Midbrain (tissue), 1 donor: Measurements from ENCODE around the gene GLS2.
A peak's percentile ranks its signal among the peaks of the same experiment; 100 is the strongest.
"Not testable (repeated sequence)": the region's sequence is repeated elsewhere in the genome, so short reads cannot be mapped to it uniquely, and the experiment has no call there.

ENCODE experiments used
- DNase-seq: peaks from one replicate; lab custom pipeline; 2025; lab: John Stamatoyannopoulos, UW

GLS2 gene

DNA sequence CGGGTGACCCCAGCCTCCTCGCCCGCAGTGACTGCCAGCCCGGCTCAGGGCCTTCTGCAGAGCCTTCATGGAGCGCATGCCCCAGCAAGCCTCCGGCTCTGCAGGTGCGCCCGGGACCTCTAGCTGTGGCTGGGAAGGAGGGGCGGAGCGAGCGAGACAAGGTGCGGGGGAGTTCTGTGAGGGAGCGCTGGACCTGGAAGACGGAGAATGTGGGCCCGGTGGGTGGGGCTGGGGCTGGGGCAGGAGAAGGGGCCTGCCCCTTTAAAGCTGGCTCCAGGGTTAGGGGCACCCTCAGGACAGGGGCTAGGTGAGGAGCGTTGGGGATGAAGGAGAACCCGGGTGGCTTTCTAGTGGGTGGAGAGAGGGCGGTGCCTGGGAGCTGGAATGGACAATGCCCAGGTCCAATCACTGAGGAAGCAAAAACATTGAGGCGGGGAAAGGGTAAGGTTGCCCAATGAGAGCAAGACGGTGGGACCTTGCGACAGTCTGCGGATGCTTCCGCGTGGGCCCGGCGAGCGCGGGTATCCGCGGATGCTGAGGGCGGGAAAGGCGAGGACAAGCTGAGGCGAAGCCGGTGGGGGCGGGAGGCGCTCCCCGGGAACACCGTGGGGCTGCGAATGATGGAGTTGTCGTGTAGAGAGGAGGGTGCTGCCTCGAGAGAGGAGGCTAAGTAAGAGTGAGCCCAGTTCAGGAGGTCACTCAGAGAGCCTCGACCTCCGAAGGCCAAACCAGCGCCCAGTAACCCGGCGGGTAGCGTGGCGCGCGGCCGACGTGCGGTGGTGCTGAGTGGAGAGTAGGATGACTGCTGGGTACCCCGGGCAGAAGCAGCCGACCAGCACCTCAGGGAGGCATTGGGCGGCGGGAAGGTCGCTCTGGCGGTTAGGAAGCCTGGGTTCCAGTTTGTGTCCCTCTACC lies at the start of gene GLS2:
GLS2 (minus strand) TSS at position 121 of the 915 bp plus-strand sequence; CDS start at position 78, 43 bp downstream.
- peak; percentile 80 for DNase-seq

DNA sequence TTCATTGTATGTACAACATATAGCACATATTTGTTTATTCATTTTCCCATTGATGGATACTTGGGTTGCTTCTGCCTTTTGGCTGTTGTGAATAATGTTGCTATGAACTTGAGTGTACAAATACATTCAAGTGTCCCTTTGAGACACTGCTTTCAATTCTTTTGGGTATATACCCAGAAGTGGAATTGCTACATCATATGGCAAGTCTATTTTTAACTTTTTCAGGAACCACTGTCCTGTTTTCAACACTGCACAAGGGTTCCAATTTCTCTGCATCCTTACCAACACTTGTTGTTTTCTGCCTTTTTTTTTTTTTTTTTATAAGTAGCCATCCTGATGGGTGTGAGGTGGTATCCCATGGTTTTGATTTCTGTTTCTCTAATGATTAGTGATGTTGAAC lies 49.6 kb upstream of the GLS2 start:
- DNase-seq = no peak

- no peak for DNase-seq
These were observed 42.6 kb upstream of the GLS2 start for GRCh38 chr12:56530390-56531055.

- DNase-seq = no peak
These were observed 41.7 kb upstream of the GLS2 start for GRCh38 chr12:56529656-56530055.

DNA sequence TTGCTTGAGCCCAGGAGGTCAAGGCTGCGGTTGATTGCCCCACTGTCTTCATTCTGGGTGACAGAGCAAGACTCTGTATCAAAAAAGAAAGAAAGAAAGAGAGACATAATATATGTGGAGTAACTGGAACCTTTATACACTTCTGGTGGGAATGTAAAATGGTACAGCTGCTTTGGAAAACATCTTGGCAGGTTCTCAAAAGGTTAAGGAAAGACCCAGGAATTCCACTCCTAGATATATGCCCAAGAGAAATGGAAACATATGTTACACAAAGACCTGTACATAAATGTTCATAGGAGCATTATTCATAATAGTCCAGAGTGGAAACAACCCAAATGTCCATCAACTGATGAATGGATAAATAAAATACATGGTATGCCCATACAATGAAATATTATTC lies 40.9 kb upstream of the GLS2 start:
- DNase-seq = no peak

GRCh38 chr12:56522411-56523193 lies 34.6 kb upstream of the GLS2 start:
- peak; percentile 30 for DNase-seq

- DNase-seq = peak; percentile 82
These were observed 33.8 kb upstream of the GLS2 start, which contains the start of gene RBMS2 for GRCh38 chr12:56521590-56522371. RBMS2 (plus strand) TSS chr12:56521820; CDS start chr12:56522024, 204 bp downstream.

- no peak for DNase-seq
These were observed 33.2 kb upstream of the GLS2 start for GRCh38 chr12:56521209-56521589.

GRCh38 chr12:56520506-56520905 lies 32.5 kb upstream of the GLS2 start:
- DNase-seq = no peak

DNA sequence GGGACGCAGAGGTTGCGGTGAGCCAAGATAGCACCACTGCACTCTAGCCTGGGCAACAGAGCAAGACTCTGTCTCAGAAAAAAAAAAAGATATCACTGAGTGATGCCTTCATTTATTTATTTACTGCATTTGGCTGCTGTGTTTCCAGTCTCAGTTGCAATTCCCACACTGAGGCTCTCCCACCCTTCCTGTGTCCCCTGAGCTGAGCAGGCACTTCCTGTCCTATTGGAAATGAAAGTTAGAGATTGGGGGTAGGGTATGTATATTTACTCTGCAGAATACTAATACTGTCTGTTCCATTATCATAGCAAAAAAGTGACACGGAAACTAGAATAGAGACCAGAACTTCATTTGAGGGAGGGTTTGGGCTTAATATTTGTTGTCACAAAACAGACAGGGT lies 32.1 kb upstream of the GLS2 start:
- no peak for DNase-seq

- no peak for DNase-seq
These were observed 30.6 kb upstream of the GLS2 start for GRCh38 chr12:56518570-56518969.

DNA sequence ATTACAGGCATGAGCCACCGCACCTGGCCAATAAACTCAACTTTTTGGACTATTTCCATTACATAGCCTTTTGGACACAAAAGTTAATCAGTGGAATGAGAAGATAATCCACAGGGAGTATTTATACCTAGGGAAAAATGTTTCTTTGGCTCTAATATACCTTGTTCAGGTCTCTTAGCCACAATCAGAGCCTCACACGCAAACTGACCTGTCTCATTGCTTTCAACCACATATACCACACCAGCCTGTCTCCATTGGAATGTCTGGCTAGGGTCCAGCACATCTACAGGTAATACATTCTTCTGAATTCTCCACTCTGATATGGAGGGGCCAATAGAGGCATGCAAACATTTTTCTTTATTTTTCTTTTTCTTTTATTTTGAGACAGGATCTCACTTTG lies 29.9 kb upstream of the GLS2 start:
- no peak for DNase-seq

- DNase-seq = not testable (repeated sequence)
These were observed 26.0 kb upstream of the GLS2 start for GRCh38 chr12:56514014-56514318.

DNA sequence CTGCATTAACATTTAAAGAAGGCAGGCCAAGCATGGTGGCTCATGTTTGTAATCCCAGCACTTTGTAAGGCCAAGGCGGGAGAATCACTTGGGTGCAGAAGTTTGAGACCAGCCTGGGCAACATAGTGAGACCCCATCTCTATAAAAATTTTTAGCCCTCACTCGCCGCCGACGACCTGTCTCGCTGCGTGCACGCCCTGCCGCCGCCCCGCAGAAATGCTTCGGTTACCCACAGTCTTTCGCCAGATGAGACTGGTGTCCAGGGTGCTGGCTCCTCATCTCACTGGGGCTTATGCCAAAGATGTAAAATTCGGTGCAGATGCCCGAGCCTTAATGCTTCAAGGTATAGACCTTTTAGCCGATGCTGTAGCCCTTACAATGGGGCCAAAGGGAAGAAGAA lies 22.8 kb upstream of the GLS2 start:
- no peak for DNase-seq

- DNase-seq = not testable (repeated sequence)
These were observed 11.9 kb upstream of the GLS2 start for GRCh38 chr12:56499879-56500278.

DNA sequence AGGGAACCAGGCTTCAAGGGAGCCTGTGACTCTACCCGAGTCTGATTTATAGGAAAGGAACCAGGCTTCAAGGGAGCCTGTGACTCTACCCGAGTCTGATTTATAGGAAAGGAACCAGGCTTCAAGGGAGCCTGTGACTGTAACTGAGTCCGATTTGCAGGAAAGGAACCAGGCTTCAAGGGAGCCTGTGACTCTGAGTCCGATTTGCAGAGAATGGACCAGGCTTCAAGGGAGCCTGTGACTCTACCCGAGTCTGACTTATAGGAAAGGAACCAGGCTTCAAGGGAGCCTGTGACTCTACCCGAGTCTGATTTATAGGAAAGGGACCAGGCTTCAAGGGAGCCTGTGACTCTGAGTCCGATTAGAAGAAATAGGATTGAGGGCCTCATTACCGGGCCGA lies 11.5 kb upstream of the GLS2 start:
- not testable (repeated sequence) for DNase-seq

DNA sequence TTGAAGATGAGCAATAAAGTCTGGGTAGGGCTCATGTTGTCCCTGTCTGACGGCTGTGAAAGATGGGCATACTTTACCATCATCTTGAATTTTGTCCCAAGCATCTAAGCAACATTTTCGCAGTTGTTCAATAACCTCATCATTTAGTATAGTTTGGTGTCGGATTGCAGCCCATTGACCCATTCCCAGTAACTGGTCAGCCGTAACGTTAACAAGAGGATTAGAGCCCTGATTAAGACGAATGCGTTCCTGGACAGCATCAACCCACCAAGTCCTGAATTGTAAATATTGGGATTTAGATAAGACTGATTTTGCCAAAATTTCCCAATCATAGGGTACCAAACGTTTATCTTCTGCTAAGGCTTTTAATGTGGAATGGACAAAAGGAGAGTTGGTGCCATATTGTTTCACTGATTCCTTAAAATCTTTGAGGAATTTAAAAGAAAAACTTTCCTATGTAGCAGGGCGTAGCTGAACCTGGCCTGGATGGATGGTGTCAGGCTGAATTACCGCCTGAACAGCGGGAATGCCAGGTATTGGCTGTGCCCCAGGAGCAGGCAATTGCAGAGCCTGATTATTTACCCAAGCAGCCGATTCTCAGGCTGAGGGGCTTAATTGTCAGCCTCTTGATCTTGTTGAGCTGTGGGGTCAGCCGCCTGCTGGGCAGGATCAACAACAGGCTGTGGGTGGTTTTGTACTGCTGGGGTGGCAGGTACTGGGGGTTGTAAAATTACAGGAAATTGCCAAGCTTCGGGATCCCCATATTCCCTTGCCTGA lies 10.4 kb upstream of the GLS2 start:
- not testable (repeated sequence) for DNase-seq

DNA sequence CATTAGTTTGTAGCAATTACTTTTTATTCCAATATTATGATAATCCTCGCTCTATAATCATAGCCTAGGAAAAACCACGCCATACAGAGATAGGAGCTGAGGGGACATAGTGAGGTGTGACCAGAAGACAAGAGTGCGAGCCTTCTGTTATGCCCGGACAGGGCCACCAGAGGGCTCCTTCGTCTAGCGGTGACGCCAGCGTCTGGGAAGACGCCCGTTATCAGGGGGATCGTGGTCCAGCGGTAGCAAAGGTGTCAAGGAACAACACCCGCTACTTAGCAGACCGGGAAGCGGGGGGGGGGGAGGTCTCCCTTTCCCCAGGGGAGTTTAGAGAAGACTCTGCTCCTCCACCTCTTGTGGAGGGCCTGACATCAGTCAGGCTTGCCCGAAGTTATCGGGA lies 8.7 kb upstream of the GLS2 start:
- peak; percentile 4 for DNase-seq

- DNase-seq = not testable (repeated sequence)
These were observed 6.5 kb upstream of the GLS2 start for GRCh38 chr12:56494481-56494880.

DNA sequence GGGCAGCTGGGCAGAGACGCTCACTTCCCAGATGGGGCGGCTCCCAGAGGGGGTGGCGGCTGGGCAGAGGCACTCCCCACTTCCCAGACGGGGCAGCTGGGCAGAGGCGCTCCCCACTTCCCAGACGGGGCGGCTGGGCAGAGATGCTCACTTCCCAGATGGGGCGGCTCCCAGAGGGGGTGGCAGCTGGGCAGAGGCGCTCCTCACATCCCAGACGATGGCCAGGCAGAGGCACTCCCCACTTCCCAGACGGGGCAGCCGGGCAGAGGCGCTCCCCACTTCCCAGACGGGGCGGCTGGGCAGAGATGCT lies 6.1 kb upstream of the GLS2 start:
- DNase-seq = not testable (repeated sequence)
